Measurements from ENCODE around the gene BRPF1. TPM values are rescaled to one million over a fixed set of nuclear protein-coding genes. Genes with fewer than 3 reads are reported as not detected.
A peak's percentile ranks its signal among the peaks of the same experiment; 100 is the strongest.

The BRPF1 gene
- total RNA-seq, 1 donor from 2014 or later: 23.0 TPM

GRCh38 chr3:9744162-9744561, 12.6 kb downstream of the BRPF1 start:
- Mint-ChIP-seq H3K4me3 (ENCODE audit: unreplicated experiment) (no peak overlapping the region), H3K27me3 (ENCODE audit: unreplicated experiment) (no peaks in the 10 kb centered on the region), H3K9me3 (ENCODE audit: unreplicated experiment) (no peaks in the 10 kb centered on the region), H3K4me1 (ENCODE audit: unreplicated experiment) (peaks cover 8% of the 10 kb centered on the region), H3K27ac (ENCODE audit: unreplicated experiment) (no peak overlapping the region), H3K36me3 (ENCODE audit: unreplicated experiment) (peaks cover 59% of the 10 kb centered on the region)
- TF ChIP-seq CTCF (IDR thresholded peaks at IDR 0.05): no peak
- DNase-seq (ENCODE audit: extremely low spot score, unreplicated experiment): no peak

- TF ChIP-seq CTCF (IDR thresholded peaks at IDR 0.05): no peak
These were observed 14.0 kb downstream of the BRPF1 start for GRCh38 chr3:9745521-9745920.

GRCh38 chr3:9746330-9746729, 14.8 kb downstream of the BRPF1 start:
- no peak overlapping the region for H3K27ac Mint-ChIP-seq (ENCODE audit: unreplicated experiment)
- DNase-seq (ENCODE audit: extremely low spot score, unreplicated experiment): no peak
- peaks cover 40% of the 10 kb centered on the region for H3K36me3 Mint-ChIP-seq (ENCODE audit: unreplicated experiment)
- H3K9me3 Mint-ChIP-seq (ENCODE audit: unreplicated experiment): no peaks in the 10 kb centered on the region
- peaks cover 26% of the 10 kb centered on the region for H3K4me1 Mint-ChIP-seq (ENCODE audit: unreplicated experiment)
- no peak overlapping the region for H3K4me3 Mint-ChIP-seq (ENCODE audit: unreplicated experiment)
- H3K27me3 Mint-ChIP-seq (ENCODE audit: unreplicated experiment): no peaks in the 10 kb centered on the region
- TF ChIP-seq CTCF (IDR thresholded peaks at IDR 0.05): no peak

More at GRCh38 chr3:9745521-9745920, 14.0 kb downstream of the BRPF1 start:
- no peak overlapping the region for H3K27ac Mint-ChIP-seq (ENCODE audit: unreplicated experiment)
- H3K9me3 Mint-ChIP-seq (ENCODE audit: unreplicated experiment): no peaks in the 10 kb centered on the region
- peaks cover 18% of the 10 kb centered on the region for H3K4me1 Mint-ChIP-seq (ENCODE audit: unreplicated experiment)
- no peak for DNase-seq (ENCODE audit: extremely low spot score, unreplicated experiment)
- no peaks in the 10 kb centered on the region for H3K27me3 Mint-ChIP-seq (ENCODE audit: unreplicated experiment)
- H3K4me3 Mint-ChIP-seq (ENCODE audit: unreplicated experiment): no peak overlapping the region
- peaks cover 47% of the 10 kb centered on the region for H3K36me3 Mint-ChIP-seq (ENCODE audit: unreplicated experiment)

DNA sequence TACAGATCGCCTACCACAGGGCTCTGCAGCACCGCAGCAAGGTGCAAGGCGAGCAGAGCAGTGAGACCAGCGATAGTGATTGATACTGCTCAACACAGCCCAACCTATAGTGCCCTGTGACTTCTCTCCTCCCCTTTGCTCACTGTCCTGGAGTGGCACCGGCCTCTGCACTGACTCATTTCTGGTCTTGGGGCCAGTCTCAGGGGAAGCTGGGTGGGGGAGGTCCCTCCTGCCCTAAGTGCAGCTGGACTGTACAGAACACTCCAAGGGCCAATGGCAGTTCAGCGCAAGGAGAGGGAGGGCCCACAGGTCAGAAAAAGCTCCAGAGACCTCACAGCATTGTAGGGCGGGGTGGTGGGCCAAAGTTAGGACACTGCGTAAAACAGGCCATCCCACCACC, 15.7 kb downstream of the BRPF1 start:
- H3K36me3 Mint-ChIP-seq (ENCODE audit: unreplicated experiment): peaks cover 43% of the 10 kb centered on the region
- H3K27me3 Mint-ChIP-seq (ENCODE audit: unreplicated experiment): no peaks in the 10 kb centered on the region

DNA sequence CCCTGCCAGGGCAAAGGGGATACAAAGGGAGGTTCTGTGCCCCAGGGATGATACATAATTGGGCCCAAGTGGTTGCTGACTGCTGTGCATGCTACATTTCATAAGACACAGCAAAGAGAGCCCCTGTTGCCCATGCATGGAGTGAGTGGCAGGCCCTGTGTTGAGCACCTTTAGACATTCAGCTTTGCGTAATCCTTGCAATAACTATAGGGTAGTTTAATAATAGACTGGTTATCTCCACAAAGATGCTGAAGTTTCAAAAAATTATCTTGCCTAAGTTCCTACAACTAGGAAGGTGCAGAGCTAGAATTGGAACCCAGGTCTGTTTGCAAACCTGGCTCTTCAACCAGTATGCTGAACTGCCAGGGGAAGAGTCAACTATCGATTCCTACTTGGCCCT, 16.5 kb downstream of the BRPF1 start:
- H3K9me3 Mint-ChIP-seq (ENCODE audit: unreplicated experiment): no peaks in the 10 kb centered on the region

More for the DNA sequence above, 15.7 kb downstream of the BRPF1 start:
- Mint-ChIP-seq H3K27ac (ENCODE audit: unreplicated experiment) (peak overlapping the region; percentile 27), H3K4me1 (ENCODE audit: unreplicated experiment) (peaks cover 32% of the 10 kb centered on the region), H3K9me3 (ENCODE audit: unreplicated experiment) (no peaks in the 10 kb centered on the region), H3K4me3 (ENCODE audit: unreplicated experiment) (no peak overlapping the region)
- TF ChIP-seq CTCF (IDR thresholded peaks at IDR 0.05): no peak
- DNase-seq (ENCODE audit: extremely low spot score, unreplicated experiment): no peak

More for the DNA sequence above, 16.5 kb downstream of the BRPF1 start:
- peaks cover 41% of the 10 kb centered on the region for H3K36me3 Mint-ChIP-seq (ENCODE audit: unreplicated experiment)
- no peak for DNase-seq (ENCODE audit: extremely low spot score, unreplicated experiment)
- H3K4me1 Mint-ChIP-seq (ENCODE audit: unreplicated experiment): peaks cover 32% of the 10 kb centered on the region
- no peaks in the 10 kb centered on the region for H3K27me3 Mint-ChIP-seq (ENCODE audit: unreplicated experiment)
- TF ChIP-seq CTCF (IDR thresholded peaks at IDR 0.05): no peak
- peak overlapping the region; percentile 97 for H3K27ac Mint-ChIP-seq (ENCODE audit: unreplicated experiment)
- H3K4me3 Mint-ChIP-seq (ENCODE audit: unreplicated experiment): no peak overlapping the region
